ENCODE results near the gene KRT32. TPM values are rescaled to one million over a fixed set of nuclear protein-coding genes. Genes with fewer than 3 reads are reported as not detected.

Gene KRT32
- total and polyA plus RNA-seq, 10 donors = not detected

GRCh38 chr17:41449008-41449407 is 18.2 kb downstream of the KRT32 start:
- TF ChIP-seq CTCF (IDR thresholded peaks at IDR 0.05 in 8 of 11, conservative IDR thresholded peaks at IDR 0.05 in 3 of 11) = no peak
- TF ChIP-seq POLR2A (IDR thresholded peaks at IDR 0.05) = no peak
- no peak for TF ChIP-seq POLR2AphosphoS5 (IDR thresholded peaks at IDR 0.05)

GRCh38 chr17:41448506-41448905 is 18.7 kb downstream of the KRT32 start:
- 37 to 100% (median 60%) methylated on average over 1 to 2 of the region's 2 CpGs for WGBS, 5 donors
- no peak for DNase-seq
- Histone ChIP-seq H3K4me3 (no peak overlapping the region), H3K4me1 (no peaks in the 10 kb centered on the region), H3K9me3 (peaks cover 0 to 4% (median 0%) of the 10 kb centered on the region in 8 donors), H3K36me3 (no peaks in the 10 kb centered on the region), H3K27me3 (replicated peaks in 1 of 7) (peaks cover 0 to 21% (median 0%) of the 10 kb centered on the region in 7 donors), H3K27ac (no peak overlapping the region)
- intact Hi-C loops (cut with DNase I; ENCODE audit: low total_unique reads) = no loop called here
- TF ChIP-seq CTCF (IDR thresholded peaks at IDR 0.05 in 8 of 11, conservative IDR thresholded peaks at IDR 0.05 in 3 of 11) (no peak), POLR2AphosphoS5 (IDR thresholded peaks at IDR 0.05) (no peak), POLR2A (IDR thresholded peaks at IDR 0.05) (no peak)

More at GRCh38 chr17:41449008-41449407, 18.2 kb downstream of the KRT32 start:
- Histone ChIP-seq H3K27ac (no peak overlapping the region), H3K4me1 (no peaks in the 10 kb centered on the region), H3K4me3 (no peak overlapping the region), H3K27me3 (replicated peaks in 1 of 7) (peaks cover 0 to 21% (median 0%) of the 10 kb centered on the region in 7 donors), H3K9me3 (peaks cover 0 to 4% (median 0%) of the 10 kb centered on the region in 8 donors), H3K36me3 (no peaks in the 10 kb centered on the region)
- intact Hi-C loops (cut with DNase I; ENCODE audit: low total_unique reads) = no loop called here
- 73 to 89% (median 80%) methylated on average over 5 to 6 of the region's 6 CpGs for WGBS, 5 donors
- DNase-seq = no peak

- no peaks in the 10 kb centered on the region for H3K4me1 ChIP-seq
- H3K9me3 ChIP-seq = peaks cover 0 to 4% (median 0%) of the 10 kb centered on the region in 8 donors
- H3K36me3 ChIP-seq = no peaks in the 10 kb centered on the region
- no peak overlapping the region for H3K4me3 ChIP-seq
- intact Hi-C loops (cut with DNase I; ENCODE audit: low total_unique reads) = no loop called here
- H3K27me3 ChIP-seq (replicated peaks in 1 of 7) = peaks cover 0 to 29% (median 0%) of the 10 kb centered on the region in 7 donors
- H3K27ac ChIP-seq = no peak overlapping the region
- WGBS, 5 donors = 38 to 86% (median 66%) methylated on average over 2 of the region's 2 CpGs
- TF ChIP-seq CTCF (IDR thresholded peaks at IDR 0.05 in 8 of 11, conservative IDR thresholded peaks at IDR 0.05 in 3 of 11) (no peak), POLR2A (IDR thresholded peaks at IDR 0.05) (no peak), POLR2AphosphoS5 (IDR thresholded peaks at IDR 0.05) (no peak)
- DNase-seq = no peak
Measured at GRCh38 chr17:41446806-41447205, 20.4 kb downstream of the KRT32 start.

GRCh38 chr17:41444640-41445039 is 22.5 kb downstream of the KRT32 start:
- no peaks in the 10 kb centered on the region for H3K9me3 ChIP-seq
- no peak overlapping the region for H3K27ac ChIP-seq
- intact Hi-C loops (cut with DNase I; ENCODE audit: low total_unique reads) = no loop called here
- H3K4me1 ChIP-seq = no peaks in the 10 kb centered on the region
- 57 to 75% (median 60%) methylated on average over 3 of the region's 3 CpGs for WGBS, 5 donors
- TF ChIP-seq POLR2AphosphoS5 (IDR thresholded peaks at IDR 0.05) = no peak
- TF ChIP-seq CTCF (IDR thresholded peaks at IDR 0.05 in 8 of 11, conservative IDR thresholded peaks at IDR 0.05 in 3 of 11) = no peak
- no peak for TF ChIP-seq POLR2A (IDR thresholded peaks at IDR 0.05)
- no peak overlapping the region for H3K4me3 ChIP-seq
- H3K36me3 ChIP-seq = no peaks in the 10 kb centered on the region
- H3K27me3 ChIP-seq (replicated peaks in 1 of 7) = peaks cover 0 to 38% (median 0%) of the 10 kb centered on the region in 7 donors
- DNase-seq = no peak
